Endometrial microvascular endothelial cells (primary cell): Measurements from ENCODE around the gene PTPRN2. TPM values are rescaled to one million over a fixed set of nuclear protein-coding genes. Genes with fewer than 3 reads are reported as not detected.
"Not testable (repeated sequence)": the region's sequence is repeated elsewhere in the genome, so short reads cannot be mapped to it uniquely, and the experiment has no call there.

Source experiments
- in situ Hi-C: cut with HindIII; loops from 2 replicates; pipeline ENCODE4 v1.10.0; 2017; ENCODE audit warnings: low sequenced_read_pairs, low pct_unique_long_range_greater_than_20kb; ENCODE audit errors: inconsistent ontology term
- total RNA-seq: library from RNA; depleted of rRNA; stranded (reverse); fragments of >200 nt; gene quantifications from one replicate; pipeline ENCODE4 v1.2.3, GENCODE V29; 2015; ENCODE audit errors: inconsistent ontology term

Gene PTPRN2
- total RNA-seq, 1 donor from 2014 or later, result 13.3 TPM

DNA sequence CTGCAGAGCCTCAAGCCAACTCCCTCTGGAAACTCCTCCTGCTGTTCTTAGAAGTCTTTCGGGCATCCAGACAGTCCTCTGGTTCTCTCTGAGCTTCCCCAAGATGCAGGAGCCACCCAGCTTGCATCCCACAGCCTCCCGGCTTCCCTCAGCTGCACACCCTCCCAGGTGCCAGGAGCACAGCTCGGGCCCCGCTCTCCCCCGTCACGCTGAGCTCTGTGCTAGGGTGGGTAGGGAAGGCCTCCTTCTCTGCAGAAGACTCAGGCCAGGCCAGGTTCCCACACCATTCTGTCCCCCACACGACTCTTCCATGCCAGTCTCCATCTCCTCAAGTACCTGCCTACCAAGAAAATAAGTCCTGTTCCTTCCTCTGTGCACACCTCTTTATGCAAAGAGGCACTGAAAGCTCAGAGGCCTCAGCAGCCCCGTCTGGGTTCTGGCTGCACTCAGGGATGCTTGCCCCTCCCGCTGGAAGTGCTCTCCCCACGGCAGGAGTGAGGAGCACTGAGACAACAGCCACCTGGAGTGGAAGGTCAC lies 537.1 kb downstream of the PTPRN2 start:
- in situ Hi-C loops, result no loop called here

GRCh38 chr7:158049271-158049670 lies 538.4 kb downstream of the PTPRN2 start:
- in situ Hi-C loops, result no loop called here

DNA sequence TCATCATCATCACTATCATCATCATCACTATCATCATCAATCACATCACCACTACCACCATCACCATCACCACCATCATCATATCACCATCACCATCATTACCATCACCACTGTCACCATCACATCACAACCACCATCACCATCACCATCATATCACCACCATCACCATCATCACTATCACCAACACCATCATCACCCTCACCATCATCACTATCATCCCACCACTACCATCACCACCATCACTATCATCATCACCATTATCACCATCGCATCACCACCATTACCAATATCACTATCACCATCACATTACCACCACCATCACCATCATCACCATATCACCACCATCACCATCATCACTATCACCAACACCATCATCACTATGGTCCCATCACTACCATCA lies 539.1 kb downstream of the PTPRN2 start:
- in situ Hi-C loops, result no loop called here

- in situ Hi-C loops, result no loop called here
Measured at GRCh38 chr7:158047391-158048059, 540.1 kb downstream of the PTPRN2 start.

- in situ Hi-C loops, result not testable (repeated sequence)
Measured at GRCh38 chr7:158046246-158046645, 541.4 kb downstream of the PTPRN2 start.

DNA sequence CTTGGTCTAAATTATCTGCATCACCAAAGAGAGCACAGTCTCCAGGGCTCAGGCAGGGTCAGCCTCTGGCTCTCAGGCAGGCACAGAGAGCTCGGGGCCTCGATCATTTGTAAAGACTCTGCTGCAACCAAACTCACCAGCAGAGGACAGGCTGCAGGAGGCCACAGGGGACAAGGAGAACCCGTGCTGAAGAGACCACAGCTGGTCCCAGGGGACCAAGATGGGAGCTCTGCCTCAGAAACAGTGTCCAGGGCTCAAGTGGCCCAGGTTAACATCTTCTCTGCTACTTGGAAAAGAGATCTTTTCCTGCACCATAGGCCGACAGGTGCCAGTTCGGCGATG lies 543.2 kb downstream of the PTPRN2 start:
- in situ Hi-C loops, result no loop called here

- in situ Hi-C loops, result no loop called here
Measured at GRCh38 chr7:158043551-158044481, 543.8 kb downstream of the PTPRN2 start.

DNA sequence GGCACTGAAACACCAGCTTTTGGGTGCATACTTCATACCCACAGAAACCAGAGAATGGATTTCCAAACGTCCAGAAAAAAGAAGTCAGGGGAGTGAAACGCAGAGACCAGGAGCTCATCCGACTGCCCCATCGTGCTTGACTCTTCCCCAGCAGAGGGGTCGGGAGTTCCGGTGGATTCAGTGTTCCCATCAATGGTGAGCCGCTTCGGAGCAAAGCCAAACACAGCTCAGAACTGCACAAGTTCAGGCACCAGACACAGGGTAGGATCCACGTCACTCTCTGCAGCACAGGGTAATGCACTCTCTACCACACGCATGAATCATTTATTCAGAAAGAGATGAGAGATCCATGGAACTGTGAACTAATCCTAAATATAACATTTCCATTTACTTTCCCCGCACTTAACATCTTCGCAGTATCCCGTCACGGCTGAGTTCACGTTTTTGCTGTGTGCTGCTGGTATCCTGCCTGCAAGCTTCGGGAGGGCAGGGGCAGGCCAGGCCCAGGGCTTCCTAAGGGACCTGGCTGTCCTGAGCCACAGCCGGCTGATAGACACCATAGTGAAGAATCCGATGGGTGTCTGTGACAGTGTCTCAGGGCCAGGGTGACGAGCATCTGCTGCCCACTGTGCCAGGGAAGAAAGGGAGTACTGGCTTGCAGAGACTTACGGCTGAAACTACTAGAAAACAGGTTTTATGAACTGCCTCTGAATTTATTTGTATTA lies 545.3 kb downstream of the PTPRN2 start:
- in situ Hi-C loops, result no loop called here

GRCh38 chr7:158040199-158040598 lies 547.4 kb downstream of the PTPRN2 start:
- in situ Hi-C loops, result no loop called here

GRCh38 chr7:158039270-158039669 lies 548.4 kb downstream of the PTPRN2 start:
- in situ Hi-C loops, result no loop called here

DNA sequence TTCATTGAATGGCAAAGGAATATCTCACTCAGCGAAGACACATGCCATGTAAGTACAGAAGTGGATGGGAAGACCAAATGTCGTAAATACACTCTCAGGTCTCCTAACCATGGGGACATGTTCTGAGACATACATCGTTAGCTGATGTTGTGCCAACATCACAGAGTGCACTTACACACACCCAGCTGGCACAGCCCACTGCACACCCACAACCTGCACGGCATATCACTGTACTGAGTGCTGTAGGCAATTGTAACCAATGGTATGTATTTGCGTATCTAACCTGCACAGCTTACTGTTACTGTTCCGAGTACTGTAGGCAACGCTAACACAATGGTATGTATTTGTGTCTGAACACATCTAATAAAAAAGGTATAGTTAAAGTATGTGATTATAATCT lies 550.4 kb downstream of the PTPRN2 start:
- in situ Hi-C loops, result no loop called here

- in situ Hi-C loops, result no loop called here
Measured at GRCh38 chr7:158035343-158035742, 552.3 kb downstream of the PTPRN2 start.

- in situ Hi-C loops, result no loop called here
Measured at GRCh38 chr7:158034571-158034970, 553.1 kb downstream of the PTPRN2 start.

GRCh38 chr7:158033925-158034324 lies 553.7 kb downstream of the PTPRN2 start:
- in situ Hi-C loops, result not testable (repeated sequence)

DNA sequence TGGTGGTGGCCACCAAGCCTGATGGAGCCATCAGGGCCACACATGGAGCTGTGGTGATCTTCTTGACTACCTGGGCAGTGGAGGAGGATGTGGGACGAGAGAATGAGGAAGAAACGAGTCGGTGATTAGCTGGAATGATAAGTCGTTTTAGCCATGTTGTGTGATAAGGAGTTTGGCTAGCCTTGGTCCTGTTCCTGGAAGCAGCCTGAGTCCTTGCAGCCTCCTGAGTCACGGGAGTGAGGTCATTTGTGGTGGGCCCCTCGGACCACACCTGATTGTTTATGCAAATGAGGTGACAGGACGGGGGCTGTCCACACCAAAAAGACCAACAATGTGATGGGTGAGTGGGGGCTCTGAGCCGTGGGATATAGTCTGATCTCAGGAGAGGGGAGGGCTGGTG lies 554.4 kb downstream of the PTPRN2 start:
- in situ Hi-C loops, result no loop called here

DNA sequence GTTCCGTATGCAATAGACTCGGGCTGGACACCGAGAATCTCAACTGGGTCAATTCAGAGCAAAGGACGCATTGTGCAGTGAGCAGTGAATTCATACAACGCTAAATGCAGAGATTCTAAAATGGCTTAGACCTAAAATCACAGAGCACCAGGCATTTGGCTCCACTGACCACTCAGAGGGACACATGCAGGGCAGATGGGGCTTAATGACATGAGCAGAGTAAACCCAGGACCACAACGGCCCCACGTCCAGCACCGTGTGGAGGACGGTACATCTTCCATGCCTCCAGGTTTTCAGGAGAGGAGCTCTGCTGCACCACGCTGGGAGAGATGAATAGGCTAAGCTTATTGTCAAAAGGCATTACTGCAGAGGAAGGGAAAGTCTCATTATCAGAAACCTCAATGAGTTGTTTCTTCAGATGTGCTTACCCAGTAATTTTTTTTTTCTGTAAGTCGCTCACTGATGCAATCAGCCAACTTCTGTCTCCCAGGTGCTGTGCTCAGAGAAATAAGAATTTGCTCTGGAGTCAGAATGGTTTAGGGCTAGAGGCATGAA lies 555.0 kb downstream of the PTPRN2 start:
- in situ Hi-C loops, result no loop called here

DNA sequence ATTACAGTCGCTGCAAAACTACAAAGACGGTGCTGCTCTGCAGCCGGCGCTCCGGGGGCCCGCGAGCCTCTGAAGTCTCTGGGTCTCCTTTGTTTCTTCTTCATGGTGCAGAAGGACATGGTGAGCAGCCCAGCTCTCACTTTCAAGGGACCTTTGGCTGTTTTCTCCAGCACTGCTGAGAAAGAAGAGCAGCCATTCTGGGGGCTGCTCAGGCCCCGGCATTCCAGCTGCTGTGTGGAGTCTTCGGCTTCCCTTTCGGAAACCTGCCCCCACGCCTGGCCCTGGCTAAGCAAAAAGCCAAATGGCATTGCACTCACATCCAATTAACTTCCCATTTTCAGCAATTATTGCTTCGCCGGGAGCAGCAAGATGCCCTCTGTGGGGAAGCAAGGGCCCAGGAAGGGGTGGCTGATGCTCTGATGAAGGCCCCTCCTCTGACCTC lies 555.7 kb downstream of the PTPRN2 start:
- in situ Hi-C loops, result no loop called here

DNA sequence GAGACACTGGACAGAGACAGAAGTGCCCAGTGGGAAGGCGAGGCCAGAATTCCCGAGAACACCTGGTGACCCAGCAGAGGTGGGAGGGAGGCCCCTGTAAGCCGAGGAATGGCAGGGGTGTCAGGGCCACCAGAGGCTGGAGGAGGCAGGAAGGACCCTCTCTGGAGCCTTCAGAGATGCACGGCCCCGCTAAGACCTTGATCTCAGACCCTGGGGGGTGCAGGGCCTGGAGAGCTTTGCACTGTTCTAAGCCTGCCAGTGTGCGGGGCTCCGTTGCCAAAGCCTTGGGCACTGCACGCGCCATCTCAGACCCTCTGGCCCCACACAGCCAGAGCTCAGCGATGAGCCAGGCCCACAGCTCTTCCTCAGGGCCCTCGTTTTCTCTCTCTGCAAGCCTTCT lies 557.1 kb downstream of the PTPRN2 start:
- in situ Hi-C loops, result no loop called here

GRCh38 chr7:158030071-158030470 lies 557.6 kb downstream of the PTPRN2 start:
- in situ Hi-C loops, result no loop called here
